DMS 273 treated with DMSO at 0.1 percent for 48 hours (cell line): ENCODE data around the gene PNMA6E.

Experiments used
- DNase-seq: peaks from one replicate; lab custom pipeline; 2025; lab: John Stamatoyannopoulos, UW

Gene PNMA6E

GRCh38 chrX:153435845-153436244 is 34.7 kb upstream of the PNMA6E start:
- no peak for DNase-seq

GRCh38 chrX:153434801-153435200 is 33.7 kb upstream of the PNMA6E start:
- no peak for DNase-seq

GRCh38 chrX:153433781-153434285 is 32.7 kb upstream of the PNMA6E start:
- no peak for DNase-seq

DNA sequence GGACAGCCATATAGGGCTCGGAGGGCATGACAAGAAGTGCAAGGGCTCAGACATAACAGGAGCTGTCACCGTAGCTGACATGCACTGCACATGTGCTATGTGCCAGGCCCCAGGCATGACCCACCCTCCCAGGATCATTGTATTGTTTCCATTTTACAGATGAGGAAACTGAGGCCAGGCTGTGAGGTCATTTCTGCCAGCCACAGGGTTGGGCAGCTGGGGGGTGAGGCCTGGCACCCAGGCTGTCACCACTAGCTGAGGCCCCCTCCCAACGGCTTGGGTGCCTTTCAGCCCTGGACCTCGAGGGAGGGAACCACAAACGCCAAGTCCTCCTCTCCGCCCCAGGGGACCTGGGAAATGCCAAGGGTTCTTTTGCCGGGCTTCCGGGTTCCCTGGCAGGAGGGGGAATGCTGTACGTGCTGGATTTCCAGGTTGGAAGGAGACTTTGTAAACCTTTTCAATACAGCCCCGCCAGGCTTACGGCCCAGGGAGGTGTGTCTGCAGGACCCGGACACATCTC is 32.1 kb upstream of the PNMA6E start:
- no peak for DNase-seq

- no peak for DNase-seq
These were observed 29.6 kb upstream of the PNMA6E start for GRCh38 chrX:153430796-153431195.

- no peak for DNase-seq
These were observed 25.1 kb upstream of the PNMA6E start for GRCh38 chrX:153426204-153426603.

- no peak for DNase-seq
These were observed 22.5 kb upstream of the PNMA6E start for GRCh38 chrX:153423652-153424051.

GRCh38 chrX:153421856-153422255 is 20.7 kb upstream of the PNMA6E start:
- no peak for DNase-seq

- DNase-seq: no peak
These were observed 19.9 kb upstream of the PNMA6E start for GRCh38 chrX:153420851-153421599.

GRCh38 chrX:153417637-153418036 is 16.5 kb upstream of the PNMA6E start:
- DNase-seq: no peak

DNA sequence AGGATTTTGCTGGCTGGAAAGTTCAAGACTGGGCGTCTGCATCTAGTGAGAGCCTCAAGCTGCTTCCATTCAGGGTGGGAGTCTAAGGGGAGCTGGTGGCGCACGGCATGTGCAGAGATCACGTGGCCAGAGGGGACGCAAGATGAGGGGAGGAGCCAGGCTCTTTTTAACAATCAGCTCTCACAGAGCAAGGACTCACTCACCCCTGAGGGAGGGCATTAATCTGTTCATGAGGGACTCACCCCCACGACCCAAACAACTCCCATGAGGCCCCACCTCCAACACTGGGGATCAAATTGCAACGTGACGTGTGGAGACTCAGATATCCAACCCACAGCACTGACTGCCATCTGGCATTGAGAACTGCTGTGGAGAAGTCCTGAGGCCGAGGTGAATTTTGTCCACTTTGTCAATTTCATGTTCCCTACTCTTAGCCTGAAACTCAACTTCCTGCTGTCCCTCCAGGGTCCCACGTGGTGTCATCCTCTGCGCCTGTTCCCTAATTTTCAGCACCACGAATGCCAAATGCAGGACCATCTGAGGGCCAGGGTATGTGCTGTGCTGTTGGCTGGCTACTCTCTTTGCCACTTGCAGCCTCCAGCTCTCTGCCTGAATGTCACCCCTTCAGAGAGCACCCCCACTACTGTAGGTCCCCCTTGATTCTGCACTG is 15.8 kb upstream of the PNMA6E start:
- peak; percentile 34 for DNase-seq

DNA sequence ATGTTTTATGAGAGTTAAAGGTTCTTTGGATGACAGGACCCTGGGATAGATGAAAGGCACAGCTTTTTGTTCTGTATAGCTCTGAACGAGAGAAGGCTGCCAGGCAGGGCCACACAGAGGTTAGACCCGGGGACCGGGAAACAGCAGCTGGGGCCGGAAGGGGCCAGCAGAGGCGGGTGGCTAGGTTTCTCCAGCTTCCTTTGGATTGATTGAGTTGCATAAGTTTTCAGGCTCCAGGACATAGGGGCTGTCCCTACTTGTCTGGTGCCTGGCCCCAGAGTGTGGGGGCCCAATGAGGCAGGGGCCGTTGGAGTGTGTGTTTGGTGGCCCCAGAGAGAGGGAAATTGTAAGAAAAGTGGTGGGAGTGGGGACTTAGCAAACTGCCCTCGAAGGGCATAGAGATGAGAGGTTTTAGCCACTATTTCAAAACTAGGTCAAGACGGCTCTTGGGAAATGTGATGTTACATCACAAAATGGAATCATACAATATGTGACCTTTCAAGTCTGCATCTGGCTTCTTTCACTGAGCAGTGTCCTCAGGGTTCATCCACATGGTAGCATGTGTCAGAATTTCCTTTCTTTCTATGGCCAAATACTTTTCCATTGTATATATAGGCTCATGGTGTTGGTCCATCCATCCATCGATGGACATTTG is 13.8 kb upstream of the PNMA6E start:
- DNase-seq: no peak

DNA sequence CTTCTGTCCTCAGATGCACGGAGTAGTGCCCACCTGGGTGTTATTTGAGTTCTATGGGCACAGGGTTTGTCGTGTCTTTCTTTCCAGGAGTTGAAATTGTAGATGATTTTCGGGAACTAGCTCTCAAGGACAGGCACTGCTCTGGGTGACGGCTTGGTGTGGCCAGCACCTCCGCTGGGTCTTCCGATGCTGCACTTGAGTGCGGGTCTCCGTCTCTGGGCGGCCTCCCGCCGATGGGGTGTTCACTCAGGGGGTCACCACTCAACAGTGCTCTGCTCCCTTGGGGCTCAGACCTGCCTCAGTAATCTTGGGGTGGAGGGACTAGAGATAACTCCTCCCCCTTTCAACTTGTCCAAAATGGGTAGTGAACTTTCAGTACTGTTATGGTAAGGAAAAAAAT is 12.6 kb upstream of the PNMA6E start:
- no peak for DNase-seq

GRCh38 chrX:153412746-153413720 is 11.9 kb upstream of the PNMA6E start:
- DNase-seq: no peak

- no peak for DNase-seq
These were observed 10.9 kb upstream of the PNMA6E start for GRCh38 chrX:153411988-153412574.

- DNase-seq: no peak
These were observed 10.3 kb upstream of the PNMA6E start, which contains the start of gene ZFP92 for GRCh38 chrX:153411255-153411987. TSS of gene ZFP92 (plus strand) at chrX:153411472. CDS start at chrX:153418323, 6,851 bp downstream.

GRCh38 chrX:153410888-153411254 is 9.7 kb upstream of the PNMA6E start:
- DNase-seq: no peak

GRCh38 chrX:153410373-153410772 is 9.2 kb upstream of the PNMA6E start:
- DNase-seq: no peak

DNA sequence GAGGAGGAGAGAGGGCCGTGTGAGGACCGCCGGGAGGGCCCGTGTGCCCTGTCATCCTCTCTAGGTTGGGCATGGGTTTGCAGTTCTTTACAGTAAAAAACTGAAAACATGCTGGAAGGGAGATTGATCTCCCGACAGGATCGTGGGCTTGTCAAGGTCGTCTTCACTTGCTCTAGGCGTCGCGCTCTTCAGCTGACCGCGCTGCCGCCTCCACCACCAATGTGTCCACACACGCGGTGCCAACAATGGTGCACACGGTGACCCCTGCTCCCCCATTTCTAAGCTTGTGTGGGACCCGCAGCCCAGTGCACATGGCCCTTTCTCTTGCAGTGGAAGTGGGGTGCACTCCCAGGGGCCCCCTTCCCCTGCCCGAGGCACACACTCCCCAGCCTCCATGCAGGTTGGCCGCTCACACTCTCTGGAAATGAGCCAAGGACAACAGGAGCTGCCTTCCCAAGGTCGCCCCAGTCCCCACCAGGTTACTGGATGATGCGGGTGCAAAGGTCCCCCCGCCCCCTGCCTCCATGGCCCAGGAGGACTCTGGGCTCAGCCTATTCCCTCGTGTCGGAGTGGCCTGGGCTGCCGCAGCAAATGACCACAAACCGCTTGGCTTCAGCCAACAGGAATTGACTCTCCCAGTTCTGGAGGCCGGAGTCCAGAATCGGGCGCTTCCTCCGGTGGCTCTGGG is 8.4 kb upstream of the PNMA6E start:
- DNase-seq: no peak

- no peak for DNase-seq
These were observed 7.8 kb upstream of the PNMA6E start for GRCh38 chrX:153408871-153409351.
